ENCODE data around the gene TMEM19. TPM values are rescaled to one million over a fixed set of nuclear protein-coding genes. Genes with fewer than 3 reads are reported as not detected.

Gene TMEM19
- total RNA-seq, 1 donor from 2014 or later = 20.2 TPM

DNA sequence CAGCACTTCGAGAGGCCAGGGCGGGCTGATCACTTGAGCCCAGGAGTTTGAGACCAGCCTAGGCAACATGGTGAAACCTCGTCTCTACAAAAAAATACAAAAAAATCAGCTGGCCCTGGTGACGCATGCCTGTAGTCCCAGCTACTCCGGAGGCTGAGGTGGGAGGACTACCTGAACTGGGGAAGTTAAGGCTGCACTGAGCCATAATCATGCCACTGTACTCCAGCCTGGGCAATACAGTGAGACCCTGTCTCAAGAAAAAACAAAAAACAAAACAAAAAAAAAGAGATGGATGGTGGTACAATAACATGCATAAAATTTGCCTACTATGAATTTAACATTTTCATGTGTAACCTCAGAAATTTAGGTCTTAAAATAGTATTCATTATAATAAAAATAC is 19.6 kb upstream of the TMEM19 start:
- Mint-ChIP-seq H3K9me3 (no peaks in the 10 kb centered on the region), H3K27me3 (ENCODE audit: low read depth) (no peaks in the 10 kb centered on the region), H3K27ac (no peak overlapping the region), H3K36me3 (peaks cover 5% of the 10 kb centered on the region), H3K4me3 (no peak overlapping the region), H3K4me1 (peaks cover 23% of the 10 kb centered on the region)
- DNase-seq (ENCODE audit: low spot score in 2 of 2, unreplicated experiment in 2 of 2) = no peak
- TF ChIP-seq, protein P1, sequence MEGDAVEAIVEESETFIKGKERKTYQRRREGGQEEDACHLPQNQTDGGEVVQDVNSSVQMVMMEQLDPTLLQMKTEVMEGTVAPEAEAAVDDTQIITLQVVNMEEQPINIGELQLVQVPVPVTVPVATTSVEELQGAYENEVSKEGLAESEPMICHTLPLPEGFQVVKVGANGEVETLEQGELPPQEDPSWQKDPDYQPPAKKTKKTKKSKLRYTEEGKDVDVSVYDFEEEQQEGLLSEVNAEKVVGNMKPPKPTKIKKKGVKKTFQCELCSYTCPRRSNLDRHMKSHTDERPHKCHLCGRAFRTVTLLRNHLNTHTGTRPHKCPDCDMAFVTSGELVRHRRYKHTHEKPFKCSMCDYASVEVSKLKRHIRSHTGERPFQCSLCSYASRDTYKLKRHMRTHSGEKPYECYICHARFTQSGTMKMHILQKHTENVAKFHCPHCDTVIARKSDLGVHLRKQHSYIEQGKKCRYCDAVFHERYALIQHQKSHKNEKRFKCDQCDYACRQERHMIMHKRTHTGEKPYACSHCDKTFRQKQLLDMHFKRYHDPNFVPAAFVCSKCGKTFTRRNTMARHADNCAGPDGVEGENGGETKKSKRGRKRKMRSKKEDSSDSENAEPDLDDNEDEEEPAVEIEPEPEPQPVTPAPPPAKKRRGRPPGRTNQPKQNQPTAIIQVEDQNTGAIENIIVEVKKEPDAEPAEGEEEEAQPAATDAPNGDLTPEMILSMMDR (IDR thresholded peaks at IDR 0.05; ENCODE audit: unreplicated experiment) = no peak

DNA sequence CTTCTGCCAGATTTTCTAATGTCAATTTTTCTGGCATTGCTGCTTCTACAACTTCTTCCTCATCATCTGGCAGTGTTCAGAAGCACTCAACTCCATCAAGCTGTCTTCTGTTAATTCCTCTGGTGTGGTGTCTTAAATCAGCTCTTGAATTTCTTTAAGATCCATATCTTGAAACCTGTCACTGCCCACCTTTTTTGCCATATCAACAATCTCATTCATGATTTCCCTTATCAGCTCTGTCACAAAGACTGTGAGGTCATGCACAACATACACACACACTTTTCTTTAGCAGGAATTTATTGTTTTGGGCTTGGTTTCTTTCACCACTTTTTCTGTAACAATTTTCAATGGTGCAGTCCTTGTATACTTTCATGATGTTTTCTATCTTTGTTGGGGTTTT is 14.6 kb upstream of the TMEM19 start:
- H3K27me3 Mint-ChIP-seq (ENCODE audit: low read depth) = no peaks in the 10 kb centered on the region
- H3K27ac Mint-ChIP-seq = no peak overlapping the region
- no peaks in the 10 kb centered on the region for H3K9me3 Mint-ChIP-seq
- peaks cover 11% of the 10 kb centered on the region for H3K4me1 Mint-ChIP-seq
- peaks cover 3% of the 10 kb centered on the region for H3K36me3 Mint-ChIP-seq
- no peak overlapping the region for H3K4me3 Mint-ChIP-seq
- no peak for DNase-seq (ENCODE audit: low spot score in 2 of 2, unreplicated experiment in 2 of 2)
- TF ChIP-seq, protein P1 (IDR thresholded peaks at IDR 0.05; ENCODE audit: unreplicated experiment) = no peak

DNA sequence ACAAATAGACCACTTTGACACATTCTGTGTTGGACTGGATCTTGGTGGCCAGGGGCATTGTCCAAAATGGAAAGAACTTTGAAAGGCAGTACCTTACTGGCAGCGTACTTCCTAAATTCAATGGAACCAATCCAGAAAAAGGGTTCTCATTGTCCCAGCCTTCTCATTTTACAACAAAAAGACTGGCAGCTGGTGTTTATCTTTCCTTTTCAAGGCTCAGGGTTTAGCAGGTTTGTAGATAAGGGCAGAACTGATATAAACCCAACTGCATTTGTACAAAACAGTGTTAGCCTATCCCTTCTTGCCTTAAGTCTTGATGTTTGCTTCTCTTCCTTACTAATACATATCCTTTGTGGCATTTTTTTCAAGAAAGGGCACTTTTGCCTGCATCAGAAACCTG is 14.1 kb upstream of the TMEM19 start:
- Mint-ChIP-seq H3K36me3 (peaks cover 3% of the 10 kb centered on the region), H3K27me3 (ENCODE audit: low read depth) (no peaks in the 10 kb centered on the region), H3K27ac (no peak overlapping the region), H3K4me1 (peaks cover 11% of the 10 kb centered on the region), H3K4me3 (no peak overlapping the region), H3K9me3 (no peaks in the 10 kb centered on the region)
- TF ChIP-seq, protein P1 (IDR thresholded peaks at IDR 0.05; ENCODE audit: unreplicated experiment) = no peak
- DNase-seq (ENCODE audit: low spot score in 2 of 2, unreplicated experiment in 2 of 2) = no peak

DNA sequence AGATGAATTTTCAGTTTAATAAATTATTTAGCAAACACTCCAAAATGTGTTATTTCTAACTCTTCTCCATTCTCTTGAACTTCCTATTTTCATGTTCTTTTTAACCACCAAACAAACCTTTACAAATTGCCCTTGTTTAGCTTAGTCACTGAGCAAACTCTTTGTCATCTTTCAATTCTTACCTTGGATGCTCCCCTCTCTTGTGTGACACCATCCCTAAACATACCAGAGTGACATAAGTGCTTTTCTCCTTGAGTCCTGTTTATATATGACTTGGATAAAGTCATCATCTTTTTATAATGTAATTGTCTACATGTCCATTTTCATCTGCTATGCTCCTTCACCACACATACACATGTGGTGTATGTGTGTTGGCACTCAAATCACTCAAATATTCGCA is 3.4 kb upstream of the TMEM19 start:
- no peak overlapping the region for H3K4me3 Mint-ChIP-seq
- no peaks in the 10 kb centered on the region for H3K36me3 Mint-ChIP-seq
- H3K4me1 Mint-ChIP-seq = peaks cover 7% of the 10 kb centered on the region
- H3K27ac Mint-ChIP-seq = no peak overlapping the region
- DNase-seq (ENCODE audit: low spot score in 2 of 2, unreplicated experiment in 2 of 2) = no peak
- H3K9me3 Mint-ChIP-seq = no peaks in the 10 kb centered on the region
- TF ChIP-seq, protein P1 (IDR thresholded peaks at IDR 0.05; ENCODE audit: unreplicated experiment) = no peak
- no peaks in the 10 kb centered on the region for H3K27me3 Mint-ChIP-seq (ENCODE audit: low read depth)

DNA sequence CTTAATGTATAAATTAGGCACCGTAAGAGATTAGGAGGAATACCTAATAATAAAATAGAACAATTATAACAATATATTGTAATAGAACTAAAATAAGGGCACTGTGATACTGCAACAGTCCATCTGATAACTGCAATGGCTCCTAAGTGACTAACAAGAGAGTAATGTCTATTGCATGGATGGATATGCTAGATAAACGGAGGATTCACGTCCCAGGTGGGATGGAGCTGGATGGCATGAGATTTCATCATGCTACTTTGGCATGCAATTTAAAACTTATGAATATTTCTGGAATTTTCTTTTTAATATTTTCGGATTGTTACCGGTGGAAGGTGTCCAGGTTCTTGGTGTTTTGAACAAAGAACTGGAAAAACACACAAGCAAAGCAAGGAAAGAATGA is 2.2 kb upstream of the TMEM19 start:
- Mint-ChIP-seq H3K4me3 (no peak overlapping the region), H3K27ac (no peak overlapping the region), H3K36me3 (no peaks in the 10 kb centered on the region), H3K9me3 (no peaks in the 10 kb centered on the region), H3K27me3 (ENCODE audit: low read depth) (no peaks in the 10 kb centered on the region), H3K4me1 (peaks cover 19% of the 10 kb centered on the region)
- TF ChIP-seq, protein P1 (IDR thresholded peaks at IDR 0.05; ENCODE audit: unreplicated experiment) = no peak
- DNase-seq (ENCODE audit: low spot score in 2 of 2, unreplicated experiment in 2 of 2) = no peak

DNA sequence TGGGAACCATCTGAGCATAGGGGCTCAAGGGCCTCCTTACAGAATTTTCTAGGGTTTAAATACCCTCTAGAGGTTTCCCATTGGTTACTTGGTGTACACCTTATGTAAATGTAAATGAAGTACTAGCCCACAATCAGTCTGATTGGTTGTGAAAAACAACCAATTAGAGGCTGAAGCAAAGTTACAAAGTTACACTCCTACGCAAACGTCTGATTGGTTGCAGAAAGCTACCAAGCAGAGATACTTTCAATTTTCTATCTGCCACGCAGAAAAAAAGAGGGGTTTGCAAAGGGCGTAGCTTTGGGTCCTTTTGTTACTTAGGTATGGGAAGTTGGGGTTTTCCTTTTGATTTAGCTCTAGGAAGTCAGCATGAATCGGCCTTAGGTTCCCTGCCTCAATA is 1.8 kb upstream of the TMEM19 start:
- H3K4me3 Mint-ChIP-seq = no peak overlapping the region
- H3K9me3 Mint-ChIP-seq = no peaks in the 10 kb centered on the region
- H3K27ac Mint-ChIP-seq = no peak overlapping the region
- peaks cover 23% of the 10 kb centered on the region for H3K4me1 Mint-ChIP-seq
- no peaks in the 10 kb centered on the region for H3K27me3 Mint-ChIP-seq (ENCODE audit: low read depth)
- no peak for DNase-seq (ENCODE audit: low spot score in 2 of 2, unreplicated experiment in 2 of 2)
- TF ChIP-seq, protein P1 (IDR thresholded peaks at IDR 0.05; ENCODE audit: unreplicated experiment) = no peak
- H3K36me3 Mint-ChIP-seq = no peaks in the 10 kb centered on the region
